Gastroesophageal sphincter (tissue), 4 donors: ENCODE results near the gene PLEKHD1. TPM values are rescaled to one million over a fixed set of nuclear protein-coding genes. Genes with fewer than 3 reads are reported as not detected.

Experiments used
- ATAC-seq: fragments of 150-250 bp; one replicate; pipeline ENCODE4 v1.9.1; 2016; ENCODE audit warnings: mild to moderate bottlenecking, moderate library complexity
- H3K27ac ChIP-seq, 4 donors: fragments of 200-600 bp; sonication (generic) in 3 of 4; 1 replicate in 3 of 4; 2 replicates in 1 of 4; pipeline ENCODE4 v1.5.1; 2016 to 2019
- H3K27me3 ChIP-seq: fragments of 200-600 bp; sonication (generic); one replicate; pipeline ENCODE4 v1.5.1; 2019
- H3K36me3 ChIP-seq, 2 donors: fragments of 200-600 bp; sonication (generic); one replicate each; pipeline ENCODE4 v1.5.1; 2019; ENCODE audit warnings: control low read depth in 1 of 2
- H3K4me1 ChIP-seq, 3 donors: fragments of 200-600 bp; sonication (generic); 1 replicate in 2 of 3; 2 replicates in 1 of 3; pipeline ENCODE4 v1.5.1; 2016 to 2019; ENCODE audit warnings: control low read depth in 2 of 3
- H3K4me3 ChIP-seq, 2 donors: fragments of 200-600 bp; sonication (generic); one replicate each; pipeline ENCODE4 v1.5.1; 2019; ENCODE audit warnings: mild to moderate bottlenecking in 1 of 2, moderate library complexity in 1 of 2
- H3K9me3 ChIP-seq, 3 donors: fragments of 200-600 bp; sonication (generic); one replicate each; pipeline ENCODE4 v1.5.1; 2017 to 2019; ENCODE audit warnings: control low read depth in 2 of 3
- CTCF ChIP-seq, 4 experiments: fragments of 200-600 bp in 2 of 4; fragments of 450-650 bp in 2 of 4; sonication (generic) in 1 of 4; IDR thresholded peaks; one replicate each; pipeline ENCODE4 v1.5.1; 2017 to 2019; ENCODE audit warnings: antibody characterized with exemption in 4 of 4, mild to moderate bottlenecking in 2 of 4, moderate library complexity in 2 of 4
- EP300 ChIP-seq: sonication (generic); formaldehyde crosslinking; IDR thresholded peaks from one replicate; pipeline ENCODE4 v1.6.1; 2017; ENCODE audit warnings: antibody characterized with exemption, mild to moderate bottlenecking
- POLR2A ChIP-seq, 2 donors: fragments of 450-650 bp; IDR thresholded peaks; one replicate each; pipeline ENCODE4 v1.6.1; 2017; ENCODE audit warnings: antibody characterized with exemption in 2 of 2, mild to moderate bottlenecking in 2 of 2, moderate library complexity in 1 of 2
- POLR2AphosphoS5 ChIP-seq: sonication (generic); formaldehyde crosslinking; IDR thresholded peaks from one replicate; pipeline ENCODE4 v1.6.1; 2017; ENCODE audit warnings: antibody characterized with exemption
- WGBS, 2 donors: methylation state at CpG; one replicate each; pipeline ENCODE4 v1.1.5; 2018; ENCODE audit warnings: low coverage in 1 of 2; 5-methylcytosine and 5-hydroxymethylcytosine counted together
- total RNA-seq, 4 donors: library from RNA; depleted of rRNA; stranded (reverse); fragments of >200 nt; gene quantifications; one replicate each; pipeline ENCODE4 v1.1.0, GENCODE V29; 2016

Gene PLEKHD1
- total RNA-seq, 4 donors from 2014 or later = 0.08 to 0.16 TPM; not detected in 2

- no peaks in the 10 kb centered on the region for H3K9me3 ChIP-seq
- H3K4me1 ChIP-seq = no peaks in the 10 kb centered on the region
- no peak overlapping the region for H3K27ac ChIP-seq
- WGBS, 2 donors = 40% methylated on average over 1 of the region's 9 CpGs; no CpG with 5 or more reads in 1 of the 2 donors
- H3K36me3 ChIP-seq = no peaks in the 10 kb centered on the region
- ATAC-seq = no peak
- no peak overlapping the region for H3K4me3 ChIP-seq
- no peak for TF ChIP-seq EP300
- TF ChIP-seq POLR2AphosphoS5 = no peak
- TF ChIP-seq CTCF (IDR thresholded peaks at IDR 0.05) = no peak
- no peak for TF ChIP-seq POLR2A (IDR thresholded peaks at IDR 0.05)
- peaks cover 14% of the 10 kb centered on the region for H3K27me3 ChIP-seq
These were observed 43.6 kb downstream of the PLEKHD1 start for GRCh38 chr14:69528143-69528542.

DNA sequence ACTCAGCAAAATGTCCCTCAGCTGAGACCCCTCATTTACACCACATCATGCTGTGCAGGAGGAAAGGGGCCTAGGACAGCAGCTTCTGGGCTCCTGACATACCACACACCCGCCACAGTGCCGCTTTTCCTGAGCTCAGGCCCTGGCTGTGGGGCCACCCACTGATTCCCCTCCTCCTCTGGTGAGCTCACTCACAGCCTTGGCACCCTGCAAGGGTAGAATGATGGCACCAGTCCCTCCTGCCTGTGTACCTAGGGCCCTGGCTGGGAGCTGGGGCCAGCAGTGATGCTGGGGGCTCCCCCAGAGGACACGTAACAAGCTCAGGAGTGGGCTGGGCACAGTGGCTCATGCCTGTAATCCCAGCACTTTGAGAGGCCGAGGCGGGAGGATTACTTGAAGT lies 44.4 kb downstream of the PLEKHD1 start:
- Histone ChIP-seq H3K9me3 (no peaks in the 10 kb centered on the region), H3K4me3 (no peak overlapping the region), H3K4me1 (no peaks in the 10 kb centered on the region), H3K27me3 (peaks cover 19% of the 10 kb centered on the region), H3K36me3 (no peaks in the 10 kb centered on the region), H3K27ac (no peak overlapping the region)
- no peak for ATAC-seq
- WGBS, 2 donors = 90% methylated on average over 5 of the region's 5 CpGs; no CpG with 5 or more reads in 1 of the 2 donors
- TF ChIP-seq CTCF (IDR thresholded peaks at IDR 0.05) (no peak), POLR2A (IDR thresholded peaks at IDR 0.05) (no peak), POLR2AphosphoS5 (no peak), EP300 (no peak)

DNA sequence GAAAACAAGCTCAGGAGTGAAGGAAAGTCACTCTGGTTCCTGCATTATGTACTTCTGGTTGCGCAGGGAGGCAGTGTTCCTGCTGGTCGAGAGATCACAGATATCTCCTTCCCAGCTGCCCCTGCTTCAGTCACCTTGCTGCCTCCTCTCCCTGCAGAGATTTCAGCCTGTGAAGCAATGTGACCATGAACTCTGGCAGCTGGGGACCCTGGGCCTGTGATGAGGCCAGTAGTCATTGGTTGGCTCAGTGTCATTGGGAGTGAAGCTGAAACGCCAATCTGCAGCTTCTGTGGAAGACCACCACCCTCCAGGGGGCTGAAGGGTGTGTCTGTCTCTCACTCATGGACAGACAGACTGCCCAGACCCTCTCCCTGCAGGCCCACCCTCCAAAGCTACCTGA lies 45.0 kb downstream of the PLEKHD1 start:
- WGBS, 2 donors = no CpG with 5 or more reads among the region's 3 CpGs
- Histone ChIP-seq H3K4me3 (no peak overlapping the region), H3K9me3 (no peaks in the 10 kb centered on the region), H3K27me3 (peaks cover 21% of the 10 kb centered on the region), H3K27ac (no peak overlapping the region), H3K36me3 (no peaks in the 10 kb centered on the region), H3K4me1 (no peaks in the 10 kb centered on the region)
- TF ChIP-seq EP300 (no peak), POLR2AphosphoS5 (no peak), CTCF (IDR thresholded peaks at IDR 0.05) (no peak), POLR2A (IDR thresholded peaks at IDR 0.05) (no peak)
- ATAC-seq = no peak

- no peak for ATAC-seq
- Histone ChIP-seq H3K27ac (no peak overlapping the region), H3K27me3 (peaks cover 26% of the 10 kb centered on the region), H3K36me3 (no peaks in the 10 kb centered on the region), H3K9me3 (no peaks in the 10 kb centered on the region), H3K4me1 (no peaks in the 10 kb centered on the region), H3K4me3 (no peak overlapping the region)
- no peak for TF ChIP-seq POLR2A (IDR thresholded peaks at IDR 0.05)
- 33 to 45% methylated on average over 2 of the region's 4 CpGs for WGBS, 2 donors
These were observed 45.6 kb downstream of the PLEKHD1 start for GRCh38 chr14:69530095-69530494.

DNA sequence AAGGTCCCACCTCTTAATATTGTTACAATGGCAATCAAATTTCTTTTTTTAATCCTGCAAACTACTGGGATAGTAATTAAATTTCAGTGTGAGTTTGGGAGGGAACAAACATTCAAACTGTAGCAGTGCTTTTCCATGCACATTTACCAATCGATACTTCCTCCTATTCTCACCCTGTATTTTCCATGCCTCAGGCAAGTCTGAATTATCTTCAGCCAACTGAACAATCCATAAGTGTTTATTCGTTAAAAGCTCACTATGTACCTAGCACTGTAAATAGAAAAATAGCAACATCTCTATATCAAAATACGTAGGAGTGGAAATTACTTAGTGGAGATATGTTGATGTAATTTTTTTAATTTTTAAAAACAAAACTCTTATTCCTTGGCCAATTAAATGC lies 46.6 kb downstream of the PLEKHD1 start:
- TF ChIP-seq POLR2AphosphoS5 (no peak), POLR2A (IDR thresholded peaks at IDR 0.05) (no peak), CTCF (IDR thresholded peaks at IDR 0.05) (no peak), EP300 (no peak)
- WGBS, 2 donors = 69 to 76% methylated on average over 3 of the region's 3 CpGs
- H3K36me3 ChIP-seq = no peaks in the 10 kb centered on the region
- H3K9me3 ChIP-seq = no peaks in the 10 kb centered on the region
- ATAC-seq = no peak
- no peak overlapping the region for H3K4me3 ChIP-seq
- H3K27me3 ChIP-seq = peaks cover 32% of the 10 kb centered on the region
- no peaks in the 10 kb centered on the region for H3K4me1 ChIP-seq
- no peak overlapping the region for H3K27ac ChIP-seq
